ENCODE data around the gene TENM4. TPM values are rescaled to one million over a fixed set of nuclear protein-coding genes. Genes with fewer than 3 reads are reported as not detected.

The TENM4 gene
- total RNA-seq, 1 experiment from 2014 or later = 0.39 TPM

GRCh38 chr11:79150966-79151365 is 289.9 kb downstream of the TENM4 start:
- intact Hi-C loops (cut with micrococcal nuclease; ENCODE audit: unreplicated experiment) = no loop called here
- in situ Hi-C loops (cut with HindIII; ENCODE audit: low pct_unique_long_range_greater_than_20kb, low sequenced_read_pairs) = no loop called here

DNA sequence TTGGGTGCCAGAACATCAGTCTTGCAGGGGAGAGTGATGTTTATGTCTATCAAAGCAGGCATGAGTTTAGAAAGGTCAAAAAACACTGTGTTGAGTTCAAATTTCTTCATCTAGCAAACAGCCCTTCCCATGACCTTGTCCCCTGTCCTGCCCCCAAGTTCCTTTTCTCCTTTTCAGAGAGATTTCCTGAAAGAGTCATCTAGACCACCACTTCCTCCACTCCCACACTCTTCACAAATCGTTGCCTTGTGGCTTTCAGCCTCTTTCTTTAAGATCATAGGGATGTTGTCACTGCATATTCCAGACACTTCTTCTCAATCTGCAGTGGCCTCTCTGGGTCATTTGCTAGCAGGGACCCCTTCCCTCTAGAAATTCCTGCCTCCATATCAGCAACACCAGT is 290.5 kb downstream of the TENM4 start:
- no TSS peak for BruUV-seq (replicated peaks)
- Histone ChIP-seq H3K27ac (ENCODE audit: low read length) (no peak overlapping the region), H3K4me3 (ENCODE audit: low read depth in 2 of 2, low read length in 2 of 2) (no peak overlapping the region), H3K36me3 (ENCODE audit: control insufficient read depth, insufficient read depth, low read length) (no peaks in the 10 kb centered on the region), H3K27me3 (ENCODE audit: control insufficient read depth, insufficient read depth, low read length) (peaks cover 8% of the 10 kb centered on the region; the same call in 1 of the 2 replicates), H3K4me1 (ENCODE audit: control insufficient read depth, insufficient read depth, low read length) (no peaks in the 10 kb centered on the region), H3K9me3 (ENCODE audit: control insufficient read depth, insufficient read depth, low read depth, low read length) (no peaks in the 10 kb centered on the region)
- in situ Hi-C loops (cut with HindIII; ENCODE audit: low pct_unique_long_range_greater_than_20kb, low sequenced_read_pairs) = no loop called here
- no peak for ATAC-seq
- ChIA-PET CTCF (no interaction called here), POLR2A (no interaction called here)
- no peak for TF ChIP-seq TCF7L2 (IDR thresholded peaks at IDR 0.05; ENCODE audit: low read depth, low read length)
- no peak for TF ChIP-seq SIN3A (IDR thresholded peaks at IDR 0.05; ENCODE audit: borderline replicate concordance, insufficient read depth, low read depth, low read length)
- TF ChIP-seq, protein P1, sequence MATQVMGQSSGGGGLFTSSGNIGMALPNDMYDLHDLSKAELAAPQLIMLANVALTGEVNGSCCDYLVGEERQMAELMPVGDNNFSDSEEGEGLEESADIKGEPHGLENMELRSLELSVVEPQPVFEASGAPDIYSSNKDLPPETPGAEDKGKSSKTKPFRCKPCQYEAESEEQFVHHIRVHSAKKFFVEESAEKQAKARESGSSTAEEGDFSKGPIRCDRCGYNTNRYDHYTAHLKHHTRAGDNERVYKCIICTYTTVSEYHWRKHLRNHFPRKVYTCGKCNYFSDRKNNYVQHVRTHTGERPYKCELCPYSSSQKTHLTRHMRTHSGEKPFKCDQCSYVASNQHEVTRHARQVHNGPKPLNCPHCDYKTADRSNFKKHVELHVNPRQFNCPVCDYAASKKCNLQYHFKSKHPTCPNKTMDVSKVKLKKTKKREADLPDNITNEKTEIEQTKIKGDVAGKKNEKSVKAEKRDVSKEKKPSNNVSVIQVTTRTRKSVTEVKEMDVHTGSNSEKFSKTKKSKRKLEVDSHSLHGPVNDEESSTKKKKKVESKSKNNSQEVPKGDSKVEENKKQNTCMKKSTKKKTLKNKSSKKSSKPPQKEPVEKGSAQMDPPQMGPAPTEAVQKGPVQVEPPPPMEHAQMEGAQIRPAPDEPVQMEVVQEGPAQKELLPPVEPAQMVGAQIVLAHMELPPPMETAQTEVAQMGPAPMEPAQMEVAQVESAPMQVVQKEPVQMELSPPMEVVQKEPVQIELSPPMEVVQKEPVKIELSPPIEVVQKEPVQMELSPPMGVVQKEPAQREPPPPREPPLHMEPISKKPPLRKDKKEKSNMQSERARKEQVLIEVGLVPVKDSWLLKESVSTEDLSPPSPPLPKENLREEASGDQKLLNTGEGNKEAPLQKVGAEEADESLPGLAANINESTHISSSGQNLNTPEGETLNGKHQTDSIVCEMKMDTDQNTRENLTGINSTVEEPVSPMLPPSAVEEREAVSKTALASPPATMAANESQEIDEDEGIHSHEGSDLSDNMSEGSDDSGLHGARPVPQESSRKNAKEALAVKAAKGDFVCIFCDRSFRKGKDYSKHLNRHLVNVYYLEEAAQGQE (IDR thresholded peaks at IDR 0.05; ENCODE audit: insufficient read depth in 1 of 2, low read depth in 2 of 2, low read length in 1 of 2) = no peak
- no peak for TF ChIP-seq POLR2AphosphoS5 (IDR thresholded peaks at IDR 0.05; ENCODE audit: low read depth, low read length)
- TF ChIP-seq, protein P2, sequence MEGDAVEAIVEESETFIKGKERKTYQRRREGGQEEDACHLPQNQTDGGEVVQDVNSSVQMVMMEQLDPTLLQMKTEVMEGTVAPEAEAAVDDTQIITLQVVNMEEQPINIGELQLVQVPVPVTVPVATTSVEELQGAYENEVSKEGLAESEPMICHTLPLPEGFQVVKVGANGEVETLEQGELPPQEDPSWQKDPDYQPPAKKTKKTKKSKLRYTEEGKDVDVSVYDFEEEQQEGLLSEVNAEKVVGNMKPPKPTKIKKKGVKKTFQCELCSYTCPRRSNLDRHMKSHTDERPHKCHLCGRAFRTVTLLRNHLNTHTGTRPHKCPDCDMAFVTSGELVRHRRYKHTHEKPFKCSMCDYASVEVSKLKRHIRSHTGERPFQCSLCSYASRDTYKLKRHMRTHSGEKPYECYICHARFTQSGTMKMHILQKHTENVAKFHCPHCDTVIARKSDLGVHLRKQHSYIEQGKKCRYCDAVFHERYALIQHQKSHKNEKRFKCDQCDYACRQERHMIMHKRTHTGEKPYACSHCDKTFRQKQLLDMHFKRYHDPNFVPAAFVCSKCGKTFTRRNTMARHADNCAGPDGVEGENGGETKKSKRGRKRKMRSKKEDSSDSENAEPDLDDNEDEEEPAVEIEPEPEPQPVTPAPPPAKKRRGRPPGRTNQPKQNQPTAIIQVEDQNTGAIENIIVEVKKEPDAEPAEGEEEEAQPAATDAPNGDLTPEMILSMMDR (IDR thresholded peaks at IDR 0.05) = no peak
- no peak for DNase-seq (ENCODE audit: low read depth, low spot score)
- intact Hi-C loops (cut with micrococcal nuclease; ENCODE audit: unreplicated experiment) = no loop called here

More at GRCh38 chr11:79150966-79151365, 289.9 kb downstream of the TENM4 start:
- H3K4me3 ChIP-seq (ENCODE audit: low read depth in 2 of 2, low read length in 2 of 2) = no peak overlapping the region
- H3K9me3 ChIP-seq (ENCODE audit: control insufficient read depth, insufficient read depth, low read depth, low read length) = no peaks in the 10 kb centered on the region
- DNase-seq (ENCODE audit: low read depth, low spot score) (no peak), ATAC-seq (no peak)
- no TSS peak for BruUV-seq (replicated peaks)
- H3K4me1 ChIP-seq (ENCODE audit: control insufficient read depth, insufficient read depth, low read length) = no peaks in the 10 kb centered on the region
- H3K36me3 ChIP-seq (ENCODE audit: control insufficient read depth, insufficient read depth, low read length) = no peaks in the 10 kb centered on the region
- TF ChIP-seq POLR2AphosphoS5 (IDR thresholded peaks at IDR 0.05; ENCODE audit: low read depth, low read length) = no peak
- TF ChIP-seq, protein P2 (IDR thresholded peaks at IDR 0.05) = no peak
- TF ChIP-seq, protein P1 (IDR thresholded peaks at IDR 0.05; ENCODE audit: insufficient read depth in 1 of 2, low read depth in 2 of 2, low read length in 1 of 2) = no peak
- TF ChIP-seq TCF7L2 (IDR thresholded peaks at IDR 0.05; ENCODE audit: low read depth, low read length) = no peak
- no peak for TF ChIP-seq SIN3A (IDR thresholded peaks at IDR 0.05; ENCODE audit: borderline replicate concordance, insufficient read depth, low read depth, low read length)
- ChIA-PET CTCF (no interaction called here), POLR2A (no interaction called here)
- peaks cover 8% of the 10 kb centered on the region; the same call in 1 of the 2 replicates for H3K27me3 ChIP-seq (ENCODE audit: control insufficient read depth, insufficient read depth, low read length)
- no peak overlapping the region for H3K27ac ChIP-seq (ENCODE audit: low read length)
